ENCODE measurements around the gene IL13.
"Not testable (repeated sequence)": the region's sequence is repeated elsewhere in the genome, so short reads cannot be mapped to it uniquely, and the experiment has no call there.

IL13 gene

GRCh38 chr5:132688536-132689339 lies 30.8 kb downstream of the IL13 start:
- DNase-seq (ENCODE audit: low read depth in 2 of 2): peak in 1 of 2 donors; percentile 19

- no peak for DNase-seq (ENCODE audit: low read depth in 2 of 2)
Measured at GRCh38 chr5:132689513-132689912, 31.5 kb downstream of the IL13 start.

- DNase-seq (ENCODE audit: low read depth in 2 of 2): no peak
Measured at GRCh38 chr5:132690156-132690555, 32.2 kb downstream of the IL13 start.

- DNase-seq (ENCODE audit: low read depth in 2 of 2): not testable (repeated sequence)
Measured at GRCh38 chr5:132691755-132692631, 34.0 kb downstream of the IL13 start.

GRCh38 chr5:132692632-132692967 lies 34.6 kb downstream of the IL13 start:
- no peak for DNase-seq (ENCODE audit: low read depth in 2 of 2)

GRCh38 chr5:132695956-132696355 lies 38.0 kb downstream of the IL13 start:
- DNase-seq (ENCODE audit: low read depth in 2 of 2): no peak

- no peak for DNase-seq (ENCODE audit: low read depth in 2 of 2)
Measured at GRCh38 chr5:132704875-132705274, 46.9 kb downstream of the IL13 start.

GRCh38 chr5:132708645-132709044 lies 50.7 kb downstream of the IL13 start:
- DNase-seq (ENCODE audit: low read depth in 2 of 2): no peak

Measured in activated CD8-positive, alpha-beta memory T cell treated with anti-CD3 and anti-CD28 coated beads for 4 hours (primary cell).